ENCODE measurements around the gene ISL1. TPM values are rescaled to one million over a fixed set of nuclear protein-coding genes. Genes with fewer than 3 reads are reported as not detected.

The ISL1 gene
- total and polyA plus RNA-seq, 4 donors: not detected

DNA sequence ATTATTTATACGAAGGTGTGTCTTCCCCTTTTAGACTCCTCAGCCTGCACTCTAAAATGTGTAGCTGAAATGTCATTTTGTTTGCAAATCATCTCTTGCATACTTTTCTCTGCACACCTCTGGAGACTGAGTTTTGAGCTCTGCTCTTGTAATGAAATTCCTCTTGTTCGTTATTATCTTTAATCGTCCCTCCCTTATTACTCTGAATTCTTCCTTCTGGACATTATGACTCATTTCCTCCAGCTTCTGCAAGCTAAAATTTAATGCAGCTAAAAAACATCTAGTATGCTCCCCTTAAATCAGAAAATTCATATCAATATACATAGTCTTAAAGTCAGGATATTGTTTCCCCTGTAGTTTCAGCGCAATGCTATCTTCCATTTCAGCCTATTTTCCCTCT, 13.5 kb downstream of the ISL1 start:
- H3K9me3 ChIP-seq (ENCODE audit: control insufficient read depth in 4 of 4, low read length in 3 of 4): no peaks in the 10 kb centered on the region
- no peak overlapping the region for H3K9ac ChIP-seq (ENCODE audit: low read depth in 1 of 2, low read length in 2 of 2)
- no peaks in the 10 kb centered on the region for H3K36me3 ChIP-seq (ENCODE audit: control insufficient read depth in 4 of 4, insufficient read depth in 3 of 4, low read depth in 1 of 4, low read length in 3 of 4)
- 20% methylated on average over 4 of the region's 4 CpGs for WGBS
- H3K4me3 ChIP-seq (ENCODE audit: low read depth in 1 of 3, low read length in 3 of 3): no peak overlapping the region
- TF ChIP-seq TAF1 (conservative IDR thresholded peaks at IDR 0.05): no peak
- TF ChIP-seq NR2F2 (IDR thresholded peaks at IDR 0.05): no peak
- no peak for TF ChIP-seq GABPA (IDR thresholded peaks at IDR 0.05 in 1 of 2, conservative IDR thresholded peaks at IDR 0.05 in 1 of 2)
- TF ChIP-seq SP1 (IDR thresholded peaks at IDR 0.05): no peak
- no peak for TF ChIP-seq YY1 (IDR thresholded peaks at IDR 0.05)
- no peak for TF ChIP-seq JUND (IDR thresholded peaks at IDR 0.05)
- no peak for TF ChIP-seq EGR1 (IDR thresholded peaks at IDR 0.05; ENCODE audit: low read depth in 2 of 2)
- no peak for TF ChIP-seq ZBTB33 (IDR thresholded peaks at IDR 0.05)
- no peak for TF ChIP-seq RXRA (IDR thresholded peaks at IDR 0.05)
- no peak for TF ChIP-seq RAD21 (IDR thresholded peaks at IDR 0.05)
- no peak for TF ChIP-seq ATF3 (IDR thresholded peaks at IDR 0.05)
- TF ChIP-seq CTCF (IDR thresholded peaks at IDR 0.05; ENCODE audit: low read depth, low read length, missing input control): no peak
- TF ChIP-seq MAX (IDR thresholded peaks at IDR 0.05): no peak
- TF ChIP-seq HNF4G (IDR thresholded peaks at IDR 0.05): no peak
- no peak for TF ChIP-seq FOXA2 (IDR thresholded peaks at IDR 0.05)
- TF ChIP-seq HNF4A (conservative IDR thresholded peaks at IDR 0.05): no peak
- TF ChIP-seq, protein P1, sequence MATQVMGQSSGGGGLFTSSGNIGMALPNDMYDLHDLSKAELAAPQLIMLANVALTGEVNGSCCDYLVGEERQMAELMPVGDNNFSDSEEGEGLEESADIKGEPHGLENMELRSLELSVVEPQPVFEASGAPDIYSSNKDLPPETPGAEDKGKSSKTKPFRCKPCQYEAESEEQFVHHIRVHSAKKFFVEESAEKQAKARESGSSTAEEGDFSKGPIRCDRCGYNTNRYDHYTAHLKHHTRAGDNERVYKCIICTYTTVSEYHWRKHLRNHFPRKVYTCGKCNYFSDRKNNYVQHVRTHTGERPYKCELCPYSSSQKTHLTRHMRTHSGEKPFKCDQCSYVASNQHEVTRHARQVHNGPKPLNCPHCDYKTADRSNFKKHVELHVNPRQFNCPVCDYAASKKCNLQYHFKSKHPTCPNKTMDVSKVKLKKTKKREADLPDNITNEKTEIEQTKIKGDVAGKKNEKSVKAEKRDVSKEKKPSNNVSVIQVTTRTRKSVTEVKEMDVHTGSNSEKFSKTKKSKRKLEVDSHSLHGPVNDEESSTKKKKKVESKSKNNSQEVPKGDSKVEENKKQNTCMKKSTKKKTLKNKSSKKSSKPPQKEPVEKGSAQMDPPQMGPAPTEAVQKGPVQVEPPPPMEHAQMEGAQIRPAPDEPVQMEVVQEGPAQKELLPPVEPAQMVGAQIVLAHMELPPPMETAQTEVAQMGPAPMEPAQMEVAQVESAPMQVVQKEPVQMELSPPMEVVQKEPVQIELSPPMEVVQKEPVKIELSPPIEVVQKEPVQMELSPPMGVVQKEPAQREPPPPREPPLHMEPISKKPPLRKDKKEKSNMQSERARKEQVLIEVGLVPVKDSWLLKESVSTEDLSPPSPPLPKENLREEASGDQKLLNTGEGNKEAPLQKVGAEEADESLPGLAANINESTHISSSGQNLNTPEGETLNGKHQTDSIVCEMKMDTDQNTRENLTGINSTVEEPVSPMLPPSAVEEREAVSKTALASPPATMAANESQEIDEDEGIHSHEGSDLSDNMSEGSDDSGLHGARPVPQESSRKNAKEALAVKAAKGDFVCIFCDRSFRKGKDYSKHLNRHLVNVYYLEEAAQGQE (IDR thresholded peaks at IDR 0.05): no peak
- TF ChIP-seq FOXA1 (IDR thresholded peaks at IDR 0.05): no peak
- peaks cover 0 to 5% (median 1%) of the 10 kb centered on the region in 4 donors for H3K4me1 ChIP-seq (ENCODE audit: control insufficient read depth in 4 of 4, insufficient read depth in 4 of 4, low read length in 3 of 4)
- H3K27me3 ChIP-seq (ENCODE audit: control insufficient read depth in 4 of 4, insufficient read depth in 4 of 4, low read length in 3 of 4): peaks cover 3 to 23% (median 16%) of the 10 kb centered on the region in 4 donors
- DNase-seq (ENCODE audit: low spot score): no peak
- H3K27ac ChIP-seq (ENCODE audit: low read depth in 1 of 2, low read length in 2 of 2): no peak overlapping the region
